IMR-90 (cell line): ENCODE measurements around the gene ALK. TPM values are rescaled to one million over a fixed set of nuclear protein-coding genes. Genes with fewer than 3 reads are reported as not detected.

Experiments used
- ATAC-seq: fragments of 200-7000 bp; cut with Tn5 transposase; 2 replicates; pipeline ENCODE4 v1.9.1; 2020; ENCODE audit warnings: low read depth, mild to moderate bottlenecking, moderate library complexity
- BruUV-seq: library from RNA; stranded (reverse); fragments of 400-500 nt; replicated peaks from 2 replicates; lab custom pipeline; 2021; lab: Mats Ljungman, UMichigan
- CTCF ChIA-PET: fragments of 300-600 bp; formaldehyde crosslinking; extraction: SDS; loops from one replicate; lab custom pipeline; 2021; ENCODE audit warnings: antibody characterized with exemption; lab: Yijun Ruan, JAX
- POLR2A ChIA-PET: fragments of 300-600 bp; sonication (Branson Sonifier 250); formaldehyde crosslinking; loops from one replicate; lab custom pipeline; 2022; ENCODE audit warnings: antibody characterized with exemption; ENCODE audit not compliant: unreplicated experiment; lab: Charles Lee
- DNase-seq: peaks from one replicate; pipeline ENCODE4 v3.0.0; 2013
- H2AFZ ChIP-seq: replicated peaks from 2 replicates; pipeline ENCODE3; 2013; ENCODE audit warnings: low read length, mild to moderate bottlenecking; ENCODE audit not compliant: poor library complexity
- H2AK5ac ChIP-seq: 2 replicates; pipeline ENCODE4 v1.6.1; 2013; ENCODE audit warnings: low read depth, low read length, inconsistent platforms
- H2AK9ac ChIP-seq: replicated peaks from 2 replicates; pipeline ENCODE3; 2013; ENCODE audit warnings: mild to moderate bottlenecking, low read depth, low read length, moderate library complexity; ENCODE audit not compliant: poor library complexity
- H2BK120ac ChIP-seq: 2 replicates; pipeline ENCODE4 v1.6.1; 2013; ENCODE audit warnings: low read depth, low read length, inconsistent platforms
- H2BK15ac ChIP-seq: 3 replicates; pipeline ENCODE4 v1.6.1; 2013; ENCODE audit warnings: low read depth, low read length, inconsistent platforms
- H2BK20ac ChIP-seq: 2 replicates; pipeline ENCODE4 v1.6.1; 2013; ENCODE audit warnings: low read depth, mild to moderate bottlenecking, inconsistent platforms, low read length, moderate library complexity
- H2BK5ac ChIP-seq: 2 replicates; pipeline ENCODE4 v1.6.1; 2013; ENCODE audit warnings: mild to moderate bottlenecking, low read depth, low read length, inconsistent platforms; ENCODE audit not compliant: poor library complexity, severe bottlenecking
- H3K14ac ChIP-seq: replicated peaks from 2 replicates; pipeline ENCODE4 v1.6.1; 2013; ENCODE audit warnings: low read depth, low read length, inconsistent platforms
- H3K18ac ChIP-seq: 2 replicates; pipeline ENCODE4 v1.6.1; 2013; ENCODE audit warnings: low read depth, low read length, control low read depth
- H3K23ac ChIP-seq: 2 replicates; pipeline ENCODE4 v1.6.1; 2013; ENCODE audit warnings: low read depth, low read length, inconsistent platforms
- H3K27ac ChIP-seq: 2 replicates; pipeline ENCODE4 v1.5.1; 2013; ENCODE audit warnings: mild to moderate bottlenecking, control low read depth, low read length; ENCODE audit not compliant: insufficient read depth
- H3K27me3 ChIP-seq: 2 replicates; pipeline ENCODE4 v1.6.1; 2013; ENCODE audit warnings: low read length; ENCODE audit not compliant: control insufficient read depth, insufficient read depth
- H3K36me3 ChIP-seq: 2 replicates; pipeline ENCODE4 v1.6.1; 2013; ENCODE audit warnings: low read length, mixed read lengths; ENCODE audit not compliant: control insufficient read depth, insufficient read depth
- H3K4ac ChIP-seq: 2 replicates; pipeline ENCODE4 v1.6.1; 2013; ENCODE audit warnings: low read depth, low read length, inconsistent platforms
- H3K4me1 ChIP-seq: 2 replicates; pipeline ENCODE4 v1.6.1; 2013; ENCODE audit warnings: low read length, mixed read lengths; ENCODE audit not compliant: control insufficient read depth, insufficient read depth
- H3K4me2 ChIP-seq: 2 replicates; pipeline ENCODE4 v1.6.1; 2013; ENCODE audit warnings: low read depth, mild to moderate bottlenecking, control low read depth, low read length, moderate library complexity
- H3K4me3 ChIP-seq: 2 replicates; pipeline ENCODE4 v1.5.1; 2013; ENCODE audit warnings: low read depth, mild to moderate bottlenecking, control low read depth, low read length, moderate library complexity; ENCODE audit not compliant: insufficient read depth
- H3K56ac ChIP-seq: 2 replicates; pipeline ENCODE4 v1.6.1; 2013; ENCODE audit warnings: low read length, inconsistent platforms; ENCODE audit not compliant: insufficient read depth; ENCODE audit errors: extremely low read depth
- H3K79me1 ChIP-seq, 2 experiments: 2 replicates each; pipeline ENCODE4 v1.6.1; 2013; ENCODE audit warnings: low read length in 2 of 2, inconsistent platforms in 1 of 2, low read depth in 1 of 2
- H3K9ac ChIP-seq: 2 replicates; pipeline ENCODE4 v1.6.1; 2013; ENCODE audit warnings: low read depth, low read length, control low read depth
- H3K9me1 ChIP-seq: 2 replicates; pipeline ENCODE4 v1.6.1; 2013; ENCODE audit warnings: low read length, inconsistent platforms; ENCODE audit not compliant: insufficient read depth
- H3K9me3 ChIP-seq: 2 replicates; pipeline ENCODE4 v1.6.1; 2013; ENCODE audit warnings: low read length; ENCODE audit not compliant: control insufficient read depth, insufficient read depth
- H4K20me1 ChIP-seq: 2 replicates; pipeline ENCODE4 v1.6.1; 2013; ENCODE audit warnings: low read length, inconsistent platforms; ENCODE audit not compliant: insufficient read depth
- H4K5ac ChIP-seq: 2 replicates; pipeline ENCODE4 v1.6.1; 2013; ENCODE audit warnings: mild to moderate bottlenecking, low read depth, low read length, control low read depth
- H4K8ac ChIP-seq, 2 experiments: 2 replicates each; pipeline ENCODE4 v1.6.1; 2013; ENCODE audit warnings: low read depth in 2 of 2, low read length in 2 of 2, control low read depth in 1 of 2, inconsistent platforms in 1 of 2
- H4K91ac ChIP-seq: 2 replicates; pipeline ENCODE4 v1.6.1; 2013; ENCODE audit warnings: low read depth, low read length, inconsistent platforms; ENCODE audit not compliant: insufficient read depth
- CEBPB ChIP-seq: IDR thresholded peaks from 2 replicates; pipeline ENCODE4 v1.6.1; 2012; ENCODE audit warnings: low read depth, low read length, improper control_type of control experiment
- CHD1 ChIP-seq: IDR thresholded peaks from 2 replicates; pipeline ENCODE4 v1.6.1; 2012; ENCODE audit warnings: low read depth, low read length, improper control_type of control experiment
- RFX5 ChIP-seq: IDR thresholded peaks from 2 replicates; pipeline ENCODE4 v1.8.0; 2012; ENCODE audit warnings: low read depth, mild to moderate bottlenecking, low read length, moderate library complexity
- WGBS, 2 experiments: methylation state at CpG; one replicate each; pipeline versions ENCODE4 v1.1.5 to v1.1.7; 2013; ENCODE audit warnings: missing lambda C conversion rate in 2 of 2; ENCODE audit not compliant: insufficient read length in 1 of 2; ENCODE audit errors: extremely low coverage in 2 of 2; 5-methylcytosine and 5-hydroxymethylcytosine counted together
- dilution Hi-C: fragments of 300-500 bp; cut with HindIII; formaldehyde crosslinking; loops from one replicate; pipeline ENCODE4 v1.14.3; 2018; ENCODE audit warnings: low sequenced_read_pairs; ENCODE audit not compliant: unreplicated experiment
- in situ Hi-C: fragments of 300-500 bp; cut with MboI; formaldehyde crosslinking; loops from 3 replicates; pipeline ENCODE4 v1.14.3; 2019; ENCODE audit warnings: low sequenced_read_pairs, inconsistent platforms, mixed read lengths
- intact Hi-C: fragments of 100-400 bp; cut with micrococcal nuclease; formaldehyde crosslinking; loops from 2 replicates; pipeline ENCODE4 v1.10.0; 2022
- polyA plus RNA-seq, 3 experiments: library from polyadenylated mRNA; depleted of rRNA; stranded (reverse); fragments of >200 nt; gene quantifications; 2 replicates each; pipeline ENCODE4 v1.2.3, GENCODE V29; 2012; ENCODE audit warnings: low replicate concordance in 1 of 3
- total RNA-seq: library from RNA; depleted of rRNA; stranded (reverse); fragments of >200 nt; gene quantifications from 2 replicates; pipeline ENCODE4 v1.2.3, GENCODE V29; 2012
- TF ChIP-seq, protein P1 (sequence below): fragments of 150-350 bp; IDR thresholded peaks from 2 replicates; pipeline ENCODE4 v1.6.1; 2016; ENCODE audit warnings: low read depth, mild to moderate bottlenecking, low read length, moderate library complexity, borderline replicate concordance
- TF ChIP-seq, protein P2 (sequence below): conservative IDR thresholded peaks from 2 replicates; pipeline ENCODE4 v1.5.1; 2012; ENCODE audit warnings: mild to moderate bottlenecking, low read depth, low read length, improper control_type of control experiment

ALK gene
- total and polyA plus RNA-seq, 2 of the 4 experiments (the other 2 are of a cell fraction) = not detected

DNA sequence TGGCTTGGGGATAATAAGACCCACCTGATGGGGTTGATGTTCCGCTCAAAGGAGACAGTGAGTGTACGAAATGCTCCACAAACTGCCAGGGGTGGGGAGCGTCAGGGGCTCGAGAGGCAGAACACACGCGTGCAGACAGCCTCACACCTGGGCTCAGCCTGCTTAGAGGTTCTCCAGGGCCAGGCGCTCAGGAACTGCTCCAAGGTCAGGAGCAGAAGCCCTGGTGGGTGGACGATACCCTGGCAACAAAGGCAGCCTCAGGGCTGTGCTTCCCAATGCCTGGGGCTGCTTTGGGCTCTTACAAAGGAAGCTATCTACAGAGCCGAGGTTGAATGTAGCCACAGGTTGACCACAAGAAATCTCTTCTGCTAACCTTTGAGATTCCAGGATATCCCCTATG lies 691.7 kb downstream of the ALK start:
- no peak overlapping the region for H2AK9ac ChIP-seq
- POLR2A ChIA-PET = no interaction called here
- H2AK5ac ChIP-seq = no peak overlapping the region
- no peak for ATAC-seq
- no peak overlapping the region for H3K4me2 ChIP-seq
- BruUV-seq = no TSS peak
- peaks cover 60% of the 10 kb centered on the region for H3K27me3 ChIP-seq
- no peaks in the 10 kb centered on the region for H3K79me1 ChIP-seq
- no peak overlapping the region for H4K5ac ChIP-seq
- H3K4me1 ChIP-seq = 0 out of 2 replicates have a peak, but pooled peaks cover 2% of the 10 kb centered on the region
- H3K4me3 ChIP-seq = no peak overlapping the region
- H3K9me3 ChIP-seq = no peaks in the 10 kb centered on the region
- H3K14ac ChIP-seq = no peak overlapping the region
- no peak for DNase-seq
- no peak overlapping the region for H3K56ac ChIP-seq
- H3K23ac ChIP-seq = no peak overlapping the region
- no peak overlapping the region for H2BK5ac ChIP-seq
- no peak overlapping the region for H3K18ac ChIP-seq
- in situ Hi-C loops (no loop called here), dilution Hi-C loops (no loop called here), intact Hi-C loops (no loop called here)
- TF ChIP-seq, protein P1, sequence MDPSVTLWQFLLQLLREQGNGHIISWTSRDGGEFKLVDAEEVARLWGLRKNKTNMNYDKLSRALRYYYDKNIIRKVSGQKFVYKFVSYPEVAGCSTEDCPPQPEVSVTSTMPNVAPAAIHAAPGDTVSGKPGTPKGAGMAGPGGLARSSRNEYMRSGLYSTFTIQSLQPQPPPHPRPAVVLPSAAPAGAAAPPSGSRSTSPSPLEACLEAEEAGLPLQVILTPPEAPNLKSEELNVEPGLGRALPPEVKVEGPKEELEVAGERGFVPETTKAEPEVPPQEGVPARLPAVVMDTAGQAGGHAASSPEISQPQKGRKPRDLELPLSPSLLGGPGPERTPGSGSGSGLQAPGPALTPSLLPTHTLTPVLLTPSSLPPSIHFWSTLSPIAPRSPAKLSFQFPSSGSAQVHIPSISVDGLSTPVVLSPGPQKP = no peak
- no peak for TF ChIP-seq CHD1
- TF ChIP-seq CEBPB = no peak
- TF ChIP-seq RFX5 = no peak
- TF ChIP-seq, protein P2, sequence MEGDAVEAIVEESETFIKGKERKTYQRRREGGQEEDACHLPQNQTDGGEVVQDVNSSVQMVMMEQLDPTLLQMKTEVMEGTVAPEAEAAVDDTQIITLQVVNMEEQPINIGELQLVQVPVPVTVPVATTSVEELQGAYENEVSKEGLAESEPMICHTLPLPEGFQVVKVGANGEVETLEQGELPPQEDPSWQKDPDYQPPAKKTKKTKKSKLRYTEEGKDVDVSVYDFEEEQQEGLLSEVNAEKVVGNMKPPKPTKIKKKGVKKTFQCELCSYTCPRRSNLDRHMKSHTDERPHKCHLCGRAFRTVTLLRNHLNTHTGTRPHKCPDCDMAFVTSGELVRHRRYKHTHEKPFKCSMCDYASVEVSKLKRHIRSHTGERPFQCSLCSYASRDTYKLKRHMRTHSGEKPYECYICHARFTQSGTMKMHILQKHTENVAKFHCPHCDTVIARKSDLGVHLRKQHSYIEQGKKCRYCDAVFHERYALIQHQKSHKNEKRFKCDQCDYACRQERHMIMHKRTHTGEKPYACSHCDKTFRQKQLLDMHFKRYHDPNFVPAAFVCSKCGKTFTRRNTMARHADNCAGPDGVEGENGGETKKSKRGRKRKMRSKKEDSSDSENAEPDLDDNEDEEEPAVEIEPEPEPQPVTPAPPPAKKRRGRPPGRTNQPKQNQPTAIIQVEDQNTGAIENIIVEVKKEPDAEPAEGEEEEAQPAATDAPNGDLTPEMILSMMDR = no peak
- no peak overlapping the region for H2AFZ ChIP-seq
- H4K20me1 ChIP-seq = no peaks in the 10 kb centered on the region
- H3K4ac ChIP-seq = no peak overlapping the region
- H2BK20ac ChIP-seq = no peak overlapping the region
- H2BK15ac ChIP-seq = no peak overlapping the region
- CTCF ChIA-PET = no interaction called here
- 80% methylated on average over 7 of the region's 9 CpGs; no CpG with 5 or more reads in 1 of the 2 experiments for WGBS, 2 experiments
- H3K27ac ChIP-seq = no peak overlapping the region
- H3K36me3 ChIP-seq = no peaks in the 10 kb centered on the region
- no peak overlapping the region for H4K91ac ChIP-seq
- no peaks in the 10 kb centered on the region for H3K9me1 ChIP-seq
- H2BK120ac ChIP-seq = no peak overlapping the region
- H4K8ac ChIP-seq = no peak overlapping the region
- H3K9ac ChIP-seq = no peak overlapping the region
